A549 (cell line): ENCODE data around the gene CD300C. TPM values are rescaled to one million over a fixed set of nuclear protein-coding genes. Genes with fewer than 3 reads are reported as not detected.
A peak's percentile ranks its signal among the peaks of the same experiment; 100 is the strongest.

Experiments used
- ATAC-seq, 2 experiments: fragments of 200-7000 bp in 1 of 2; fragments of >200 bp in 1 of 2; cut with Nextera tagmentation in 1 of 2; cut with Tn5 transposase in 1 of 2; 3 replicates each; pipeline versions ENCODE4 v1.8.0 to v1.9.1; 2018 to 2020; ENCODE audit warnings: mild to moderate bottlenecking in 1 of 2, moderate library complexity in 1 of 2
- CTCF ChIA-PET: fragments of 300-600 bp; sonication (Branson Sonifier 250); formaldehyde crosslinking; extraction: SDS; loops from one replicate; lab custom pipeline; 2021; ENCODE audit warnings: antibody characterized with exemption, inconsistent platforms; lab: Yijun Ruan, JAX
- POLR2A ChIA-PET: fragments of 350-600 bp; formaldehyde crosslinking; extraction: SDS; loops from one replicate; lab custom pipeline; 2021; ENCODE audit warnings: antibody characterized with exemption, inconsistent platforms; lab: Yijun Ruan, JAX
- DNase-seq, 2 experiments: peaks; one replicate each; pipeline versions ENCODE4 v3.0.0 to v3.0.0-alpha.2; 2011 to 2016; ENCODE audit warnings: low read depth in 1 of 2, low spot score in 1 of 2
- FAIRE-seq: peaks from 2 replicates; lab custom pipeline; 2011; peaks lifted over from hg19 to GRCh38; lab: Jason Lieb, UNC
- H3K27ac ChIP-seq, 2 experiments: fragments of >200 bp; sonication (Bioruptor Twin); formaldehyde crosslinking; 3 replicates each; pipeline ENCODE4 v1.5.1; 2016 to 2017
- H3K4me1 ChIP-seq: fragments of >200 bp; sonication (Bioruptor Twin); formaldehyde crosslinking; 3 replicates; pipeline ENCODE4 v1.6.1; 2016
- H3K4me2 ChIP-seq: fragments of >200 bp; sonication (Bioruptor Twin); formaldehyde crosslinking; 3 replicates; pipeline ENCODE4 v1.6.1; 2016
- H3K4me3 ChIP-seq: fragments of >200 bp; sonication (Bioruptor Twin); formaldehyde crosslinking; 3 replicates; pipeline ENCODE4 v1.5.1; 2016
- H3K9me3 ChIP-seq: fragments of >200 bp; sonication (Bioruptor Twin); formaldehyde crosslinking; 3 replicates; pipeline ENCODE4 v1.6.1; 2016
- BHLHE40 ChIP-seq: IDR thresholded peaks from 2 replicates; pipeline ENCODE4 v1.6.1; 2012; ENCODE audit warnings: low read depth, low read length, inconsistent platforms
- CBX2 ChIP-seq: fragments of 200-600 bp; sonication (generic); IDR thresholded peaks from 2 replicates; pipeline ENCODE4 v1.6.1; 2016; ENCODE audit warnings: low read depth, mild to moderate bottlenecking, borderline replicate concordance
- CBX8 ChIP-seq: fragments of 200-600 bp; sonication (generic); IDR thresholded peaks from 2 replicates; pipeline ENCODE4 v1.6.1; 2016
- EHF ChIP-seq: fragments of 250-450 bp; sonication (Bioruptor Pico); IDR thresholded peaks from 2 replicates; pipeline ENCODE4 v1.5.0; 2020; ENCODE audit warnings: mild to moderate bottlenecking
- EHMT2 ChIP-seq: fragments of 200-600 bp; sonication (generic); IDR thresholded peaks from 2 replicates; pipeline ENCODE4 v1.6.1; 2016; ENCODE audit warnings: antibody characterized with exemption, low read depth, mild to moderate bottlenecking, moderate library complexity
- ESRRA ChIP-seq: fragments of 150-350 bp; IDR thresholded peaks from 2 replicates; pipeline ENCODE4 v1.6.1; 2014; ENCODE audit warnings: mild to moderate bottlenecking, low read length, borderline replicate concordance
- FOSL2 ChIP-seq, 2 experiments: fragments of 450-650 bp in 1 of 2; fragments of >200 bp in 1 of 2; sonication (Bioruptor Twin) in 1 of 2; formaldehyde crosslinking; IDR thresholded peaks; 2 replicates each; pipeline versions ENCODE4 v1.5.0 to v1.6.1; 2016 to 2020; ENCODE audit warnings: mild to moderate bottlenecking in 1 of 2, moderate library complexity in 1 of 2
- FOXS1 ChIP-seq: fragments of 250-450 bp; sonication (Bioruptor Pico); IDR thresholded peaks from 2 replicates; pipeline ENCODE4 v1.5.0; 2020; ENCODE audit warnings: mild to moderate bottlenecking, moderate library complexity
- HEYL ChIP-seq: fragments of 250-450 bp; sonication (Bioruptor Pico); IDR thresholded peaks from 2 replicates; pipeline ENCODE4 v1.8.0; 2021; ENCODE audit warnings: mild to moderate bottlenecking, moderate library complexity
- HOXB13 ChIP-seq: fragments of 250-450 bp; sonication (Bioruptor Pico); IDR thresholded peaks from 2 replicates; pipeline ENCODE4 v1.5.0; 2020; ENCODE audit warnings: low read depth, mild to moderate bottlenecking, moderate library complexity
- JUNB ChIP-seq: fragments of >200 bp; sonication (Bioruptor Twin); formaldehyde crosslinking; IDR thresholded peaks from 2 replicates; pipeline ENCODE4 v1.6.1; 2016
- MAFK ChIP-seq: fragments of 450-650 bp; IDR thresholded peaks from 2 replicates; pipeline ENCODE4 v1.6.1; 2014; ENCODE audit not compliant: partially characterized antibody
- MAZ ChIP-seq: fragments of 150-350 bp; IDR thresholded peaks from 2 replicates; pipeline ENCODE4 v1.6.1; 2014; ENCODE audit warnings: antibody characterized with exemption, low read depth, low read length, borderline replicate concordance
- MYC ChIP-seq: IDR thresholded peaks from 2 replicates; pipeline ENCODE4 v1.6.1; 2012; ENCODE audit warnings: mild to moderate bottlenecking, inconsistent platforms, low read length, improper control_type of control experiment, borderline replicate concordance
- NFE2L2 ChIP-seq: fragments of 150-350 bp; conservative IDR thresholded peaks from 2 replicates; pipeline ENCODE4 v1.6.1; 2014; ENCODE audit warnings: low read length
- PHF8 ChIP-seq: fragments of 200-600 bp; sonication (generic); IDR thresholded peaks from 2 replicates; pipeline ENCODE4 v1.6.1; 2016; ENCODE audit warnings: low read depth, mild to moderate bottlenecking, antibody characterized with exemption, moderate library complexity, borderline replicate concordance
- POLR2A ChIP-seq: IDR thresholded peaks from 2 replicates; pipeline ENCODE4 v1.6.1; 2012; ENCODE audit warnings: mild to moderate bottlenecking, low read length
- RAD21 ChIP-seq, 2 experiments: fragments of >200 bp in 1 of 2; sonication (Bioruptor Twin) in 1 of 2; formaldehyde crosslinking in 1 of 2; IDR thresholded peaks in 1 of 2; conservative IDR thresholded peaks in 1 of 2; 2 replicates in 1 of 2; 3 replicates in 1 of 2; pipeline ENCODE4 v1.6.1; 2012 to 2018; ENCODE audit warnings: inconsistent platforms in 1 of 2
- RARB ChIP-seq: fragments of 250-450 bp; sonication (Bioruptor Pico); IDR thresholded peaks from 2 replicates; pipeline ENCODE4 v1.8.0; 2021; ENCODE audit warnings: mild to moderate bottlenecking, moderate library complexity
- RFX5 ChIP-seq: fragments of 450-650 bp; IDR thresholded peaks from 2 replicates; pipeline ENCODE4 v1.7.1; 2014; ENCODE audit warnings: antibody characterized with exemption, mild to moderate bottlenecking, moderate library complexity
- SMC3 ChIP-seq: fragments of >200 bp; sonication (Bioruptor Twin); formaldehyde crosslinking; IDR thresholded peaks from 3 replicates; pipeline ENCODE4 v1.6.1; 2018; ENCODE audit warnings: inconsistent platforms
- TFCP2L1 ChIP-seq: fragments of 250-450 bp; sonication (Bioruptor Pico); IDR thresholded peaks from 2 replicates; pipeline ENCODE4 v1.5.0; 2021; ENCODE audit warnings: mild to moderate bottlenecking
- TP53 ChIP-seq: fragments of 250-450 bp; sonication (Bioruptor Pico); IDR thresholded peaks from 2 replicates; pipeline ENCODE4 v1.5.0; 2021; ENCODE audit warnings: mild to moderate bottlenecking, moderate library complexity
- WGBS: methylation state at CpG from one replicate; pipeline ENCODE4 v1.1.6; 2017; ENCODE audit errors: missing lambda C conversion rate; 5-methylcytosine and 5-hydroxymethylcytosine counted together
- polyA plus RNA-seq, 4 experiments: library from polyadenylated mRNA; depleted of rRNA in 3 of 4; stranded (reverse); fragments of >200 nt; fragmentation: RNase III in 1 of 4; extraction: RNeasy Plus Mini Kit Qiagen cat#74134 plus additional on column Dnase treatment in 1 of 4; gene quantifications; 2 replicates in 3 of 4; 3 replicates in 1 of 4; pipeline ENCODE4 v1.2.3, GENCODE V29; 2011 to 2017
- TF ChIP-seq, protein P1 (sequence below): fragments of 250-450 bp; sonication (Bioruptor Pico); IDR thresholded peaks from 2 replicates; pipeline ENCODE4 v1.5.0; 2021; ENCODE audit warnings: mild to moderate bottlenecking, moderate library complexity, borderline replicate concordance
- TF ChIP-seq, protein P2 (sequence below): fragments of 150-350 bp; IDR thresholded peaks from 2 replicates; pipeline ENCODE4 v1.6.1; 2014; ENCODE audit warnings: low read depth, mild to moderate bottlenecking, low read length
- TF ChIP-seq, protein P3 (sequence below): fragments of >200 bp; sonication (Bioruptor Twin); formaldehyde crosslinking; IDR thresholded peaks from 3 replicates; pipeline ENCODE4 v1.5.1; 2016
- TF ChIP-seq, protein P4 (sequence below): fragments of 200-600 bp; sonication (generic); IDR thresholded peaks from 2 replicates; pipeline ENCODE4 v1.6.1; 2016; ENCODE audit warnings: antibody characterized with exemption, mild to moderate bottlenecking, moderate library complexity

CD300C gene
- polyA plus RNA-seq, 2 of the 4 experiments (the other 2 are of a cell fraction), result not detected

DNA sequence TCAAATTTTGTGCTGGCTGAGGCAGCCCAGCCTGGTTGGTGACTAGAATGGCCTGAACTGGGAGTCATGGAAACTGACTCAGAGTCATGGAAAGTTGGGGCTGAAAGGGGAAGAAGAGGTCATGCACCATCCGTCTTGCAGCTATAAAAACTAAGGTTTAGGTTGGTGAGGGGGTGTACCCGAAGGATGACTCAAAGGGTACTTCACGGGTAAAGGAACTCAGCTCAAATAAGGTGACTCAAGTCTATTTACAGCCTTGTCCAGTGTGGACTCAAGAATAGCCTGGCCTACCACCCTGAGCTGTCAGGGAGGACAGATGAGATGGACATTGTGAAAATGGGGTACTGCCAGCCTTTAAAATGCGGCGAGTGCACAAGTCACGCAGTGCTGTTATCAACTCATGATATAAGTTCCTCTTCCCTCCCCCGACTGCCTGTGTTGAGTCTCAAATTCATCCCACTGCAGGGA, 33.3 kb downstream of the CD300C start:
- 51% methylated on average over 7 of the region's 7 CpGs for WGBS
- Histone ChIP-seq H3K27ac (no peak overlapping the region), H3K9me3 (peaks cover 14% of the 10 kb centered on the region), H3K4me2 (no peak overlapping the region), H3K4me1 (no peaks in the 10 kb centered on the region), H3K4me3 (no peak overlapping the region)
- TF ChIP-seq MAFK, result no peak
- no peak for TF ChIP-seq SMC3
- no peak for TF ChIP-seq JUNB
- no peak for TF ChIP-seq TFCP2L1 (CRISPR knock-in tag)
- no peak for TF ChIP-seq TP53 (CRISPR knock-in tag)
- TF ChIP-seq RAD21 (conservative IDR thresholded peaks at IDR 0.05 in 1 of 2, IDR thresholded peaks at IDR 0.05 in 1 of 2), result no peak
- TF ChIP-seq MAZ, result no peak
- TF ChIP-seq ESRRA, result no peak
- TF ChIP-seq NFE2L2, result no peak
- no peak for TF ChIP-seq HOXB13
- TF ChIP-seq POLR2A, result no peak
- TF ChIP-seq CBX2, result no peak
- no peak for TF ChIP-seq RARB (CRISPR knock-in tag)
- TF ChIP-seq PHF8, result no peak
- ChIA-PET POLR2A (no interaction called here), CTCF (interaction anchor here (0.8 to 3.9 kb wide), 8 partner anchors 8 to 233 kb away, joined by 3 to 12 read pairs (median 5); partner anchors contain the start of genes BTBD17 and GPR142)
- DNase-seq, result peak in 1 of 2 experiments; percentile 15
- no peak for FAIRE-seq
- ATAC-seq, result peak in 1 of 2 experiments; percentile 49; a peak in 3 of 6 replicates

DNA sequence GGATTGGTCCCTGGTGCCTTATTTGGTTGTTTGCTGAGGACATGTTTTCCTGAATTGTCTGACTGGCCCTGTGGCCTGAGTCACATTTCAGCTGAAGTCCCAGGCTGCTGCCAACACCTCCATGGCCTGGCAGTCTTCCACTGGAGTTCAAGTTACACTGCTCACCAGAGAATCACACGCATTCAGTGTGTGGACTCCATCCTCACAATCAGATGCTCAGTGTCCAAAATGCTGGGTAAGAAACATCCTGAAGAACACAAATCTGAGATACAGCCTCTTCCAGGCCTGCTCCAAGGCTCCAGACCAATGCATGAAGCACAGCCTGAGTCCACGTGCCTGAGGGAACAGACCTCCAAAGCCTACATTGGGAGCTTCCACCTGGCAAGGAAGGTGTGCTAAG, 33.9 kb downstream of the CD300C start:
- peaks cover 14% of the 10 kb centered on the region for H3K9me3 ChIP-seq
- POLR2A ChIA-PET, result no interaction called here
- WGBS, result 38% methylated on average over 2 of the region's 2 CpGs
- no peak for ATAC-seq
- FAIRE-seq, result no peak
- DNase-seq, result no peak
- TF ChIP-seq EHMT2 (no peak), POLR2A (no peak), HEYL (CRISPR knock-in tag) (no peak)
- TF ChIP-seq, protein P1, sequence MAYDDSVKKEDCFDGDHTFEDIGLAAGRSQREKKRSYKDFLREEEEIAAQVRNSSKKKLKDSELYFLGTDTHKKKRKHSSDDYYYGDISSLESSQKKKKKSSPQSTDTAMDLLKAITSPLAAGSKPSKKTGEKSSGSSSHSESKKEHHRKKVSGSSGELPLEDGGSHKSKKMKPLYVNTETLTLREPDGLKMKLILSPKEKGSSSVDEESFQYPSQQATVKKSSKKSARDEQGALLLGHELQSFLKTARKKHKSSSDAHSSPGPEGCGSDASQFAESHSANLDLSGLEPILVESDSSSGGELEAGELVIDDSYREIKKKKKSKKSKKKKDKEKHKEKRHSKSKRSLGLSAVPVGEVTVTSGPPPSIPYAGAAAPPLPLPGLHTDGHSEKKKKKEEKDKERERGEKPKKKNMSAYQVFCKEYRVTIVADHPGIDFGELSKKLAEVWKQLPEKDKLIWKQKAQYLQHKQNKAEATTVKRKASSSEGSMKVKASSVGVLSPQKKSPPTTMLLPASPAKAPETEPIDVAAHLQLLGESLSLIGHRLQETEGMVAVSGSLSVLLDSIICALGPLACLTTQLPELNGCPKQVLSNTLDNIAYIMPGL (CRISPR knock-in tag), result no peak
- TF ChIP-seq, protein P2, sequence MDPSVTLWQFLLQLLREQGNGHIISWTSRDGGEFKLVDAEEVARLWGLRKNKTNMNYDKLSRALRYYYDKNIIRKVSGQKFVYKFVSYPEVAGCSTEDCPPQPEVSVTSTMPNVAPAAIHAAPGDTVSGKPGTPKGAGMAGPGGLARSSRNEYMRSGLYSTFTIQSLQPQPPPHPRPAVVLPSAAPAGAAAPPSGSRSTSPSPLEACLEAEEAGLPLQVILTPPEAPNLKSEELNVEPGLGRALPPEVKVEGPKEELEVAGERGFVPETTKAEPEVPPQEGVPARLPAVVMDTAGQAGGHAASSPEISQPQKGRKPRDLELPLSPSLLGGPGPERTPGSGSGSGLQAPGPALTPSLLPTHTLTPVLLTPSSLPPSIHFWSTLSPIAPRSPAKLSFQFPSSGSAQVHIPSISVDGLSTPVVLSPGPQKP, result no peak
- TF ChIP-seq, all 56 proteins: peak for 0
- Histone ChIP-seq H3K4me2 (no peak overlapping the region), H3K4me1 (no peaks in the 10 kb centered on the region), H3K27ac (no peak overlapping the region), H3K4me3 (no peak overlapping the region)
- CTCF ChIA-PET, result interaction anchor here (0.8 to 3.9 kb wide), 10 partner anchors 9 to 233 kb away, joined by 3 to 12 read pairs (median 4); partner anchors contain the start of genes BTBD17 and GPR142

DNA sequence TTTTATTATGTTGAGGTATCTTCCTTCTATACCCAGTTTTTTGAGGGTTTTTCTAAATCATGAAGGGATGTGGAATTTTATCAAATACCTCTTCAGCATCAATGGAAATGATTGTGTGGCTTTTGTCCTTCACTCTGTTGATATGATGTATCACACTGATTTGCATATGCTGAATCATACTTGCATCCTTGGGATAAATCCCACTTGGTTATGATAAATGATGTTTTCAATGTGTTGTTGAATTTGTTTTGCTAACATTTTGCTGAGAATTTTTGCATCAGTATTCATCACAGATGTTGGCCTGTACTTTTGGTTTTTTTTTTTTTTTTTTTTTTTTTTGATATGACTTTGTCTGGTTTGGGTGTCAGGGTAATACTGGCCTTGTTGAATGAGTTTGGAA, 37.8 kb downstream of the CD300C start:
- no peak for FAIRE-seq
- ChIA-PET POLR2A (no interaction called here), CTCF (interaction anchor here (1.4 to 2.1 kb wide), 3 partner anchors 14 to 139 kb away, joined by 4 to 5 read pairs (median 4); no protein-coding TSS in a partner anchor)
- Histone ChIP-seq H3K4me3 (no peak overlapping the region), H3K9me3 (no peaks in the 10 kb centered on the region), H3K4me1 (no peaks in the 10 kb centered on the region), H3K4me2 (no peak overlapping the region), H3K27ac (no peak overlapping the region)
- no peak for DNase-seq
- ATAC-seq, result no peak
- TF ChIP-seq EHMT2, result no peak
- TF ChIP-seq TFCP2L1 (CRISPR knock-in tag), result no peak
- TF ChIP-seq RFX5, result no peak
- TF ChIP-seq FOSL2 (IDR thresholded peaks at IDR 0.05), result no peak
- TF ChIP-seq FOSL2 (CRISPR knock-in tag; IDR thresholded peaks at IDR 0.05), result no peak
- TF ChIP-seq HOXB13, result no peak
- TF ChIP-seq, protein P3, sequence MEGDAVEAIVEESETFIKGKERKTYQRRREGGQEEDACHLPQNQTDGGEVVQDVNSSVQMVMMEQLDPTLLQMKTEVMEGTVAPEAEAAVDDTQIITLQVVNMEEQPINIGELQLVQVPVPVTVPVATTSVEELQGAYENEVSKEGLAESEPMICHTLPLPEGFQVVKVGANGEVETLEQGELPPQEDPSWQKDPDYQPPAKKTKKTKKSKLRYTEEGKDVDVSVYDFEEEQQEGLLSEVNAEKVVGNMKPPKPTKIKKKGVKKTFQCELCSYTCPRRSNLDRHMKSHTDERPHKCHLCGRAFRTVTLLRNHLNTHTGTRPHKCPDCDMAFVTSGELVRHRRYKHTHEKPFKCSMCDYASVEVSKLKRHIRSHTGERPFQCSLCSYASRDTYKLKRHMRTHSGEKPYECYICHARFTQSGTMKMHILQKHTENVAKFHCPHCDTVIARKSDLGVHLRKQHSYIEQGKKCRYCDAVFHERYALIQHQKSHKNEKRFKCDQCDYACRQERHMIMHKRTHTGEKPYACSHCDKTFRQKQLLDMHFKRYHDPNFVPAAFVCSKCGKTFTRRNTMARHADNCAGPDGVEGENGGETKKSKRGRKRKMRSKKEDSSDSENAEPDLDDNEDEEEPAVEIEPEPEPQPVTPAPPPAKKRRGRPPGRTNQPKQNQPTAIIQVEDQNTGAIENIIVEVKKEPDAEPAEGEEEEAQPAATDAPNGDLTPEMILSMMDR, result no peak
- TF ChIP-seq, protein P4, sequence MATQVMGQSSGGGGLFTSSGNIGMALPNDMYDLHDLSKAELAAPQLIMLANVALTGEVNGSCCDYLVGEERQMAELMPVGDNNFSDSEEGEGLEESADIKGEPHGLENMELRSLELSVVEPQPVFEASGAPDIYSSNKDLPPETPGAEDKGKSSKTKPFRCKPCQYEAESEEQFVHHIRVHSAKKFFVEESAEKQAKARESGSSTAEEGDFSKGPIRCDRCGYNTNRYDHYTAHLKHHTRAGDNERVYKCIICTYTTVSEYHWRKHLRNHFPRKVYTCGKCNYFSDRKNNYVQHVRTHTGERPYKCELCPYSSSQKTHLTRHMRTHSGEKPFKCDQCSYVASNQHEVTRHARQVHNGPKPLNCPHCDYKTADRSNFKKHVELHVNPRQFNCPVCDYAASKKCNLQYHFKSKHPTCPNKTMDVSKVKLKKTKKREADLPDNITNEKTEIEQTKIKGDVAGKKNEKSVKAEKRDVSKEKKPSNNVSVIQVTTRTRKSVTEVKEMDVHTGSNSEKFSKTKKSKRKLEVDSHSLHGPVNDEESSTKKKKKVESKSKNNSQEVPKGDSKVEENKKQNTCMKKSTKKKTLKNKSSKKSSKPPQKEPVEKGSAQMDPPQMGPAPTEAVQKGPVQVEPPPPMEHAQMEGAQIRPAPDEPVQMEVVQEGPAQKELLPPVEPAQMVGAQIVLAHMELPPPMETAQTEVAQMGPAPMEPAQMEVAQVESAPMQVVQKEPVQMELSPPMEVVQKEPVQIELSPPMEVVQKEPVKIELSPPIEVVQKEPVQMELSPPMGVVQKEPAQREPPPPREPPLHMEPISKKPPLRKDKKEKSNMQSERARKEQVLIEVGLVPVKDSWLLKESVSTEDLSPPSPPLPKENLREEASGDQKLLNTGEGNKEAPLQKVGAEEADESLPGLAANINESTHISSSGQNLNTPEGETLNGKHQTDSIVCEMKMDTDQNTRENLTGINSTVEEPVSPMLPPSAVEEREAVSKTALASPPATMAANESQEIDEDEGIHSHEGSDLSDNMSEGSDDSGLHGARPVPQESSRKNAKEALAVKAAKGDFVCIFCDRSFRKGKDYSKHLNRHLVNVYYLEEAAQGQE, result no peak
- TF ChIP-seq MYC, result no peak
- TF ChIP-seq CBX8, result no peak
- TF ChIP-seq EHF, result no peak
- TF ChIP-seq MAFK, result no peak
- TF ChIP-seq FOXS1, result no peak
- TF ChIP-seq BHLHE40, result no peak
